SK-N-SH (cell line): ENCODE results near the gene ZSCAN22. TPM values are rescaled to one million over a fixed set of nuclear protein-coding genes. Genes with fewer than 3 reads are reported as not detected.

Experiments
- CTCF ChIA-PET: fragments of 300-600, 350-600 bp; formaldehyde crosslinking; extraction: SDS; loops from one replicate; lab custom pipeline; 2021; lab: Yijun Ruan, JAX
- POLR2A ChIA-PET: fragments of 350-600 bp; sonication (Branson Sonifier 250); formaldehyde crosslinking; extraction: SDS; loops from one replicate; lab custom pipeline; 2020; ENCODE audit warnings: antibody characterized with exemption, inconsistent platforms; lab: Yijun Ruan, JAX
- DNase-seq: peaks from one replicate; pipeline ENCODE4 v3.0.0; 2012
- H2AFZ ChIP-seq: fragments of 200-600 bp; sonication (generic); 2 replicates; pipeline ENCODE4 v1.8.1; 2016; ENCODE audit warnings: antibody characterized with exemption, mild to moderate bottlenecking, low read depth
- H3F3A ChIP-seq: fragments of 200-600 bp; sonication (generic); replicated peaks from 2 replicates; pipeline ENCODE3; 2016; ENCODE audit warnings: antibody characterized with exemption, mild to moderate bottlenecking; ENCODE audit not compliant: insufficient read depth
- H3K27ac ChIP-seq, 2 experiments: fragments of 200-500 bp in 1 of 2; fragments of 200-600 bp in 1 of 2; sonication (Bioruptor generic) in 1 of 2; sonication (generic), shearing (Covaris generic) in 1 of 2; 2 replicates each; pipeline versions ENCODE4 v1.5.1 to v1.6.1; 2014 to 2016; ENCODE audit warnings: low read depth in 2 of 2, inconsistent platforms in 1 of 2, low read length in 1 of 2, mild to moderate bottlenecking in 1 of 2, mixed read lengths in 1 of 2
- H3K27me3 ChIP-seq: fragments of 200-600 bp; sonication (generic), shearing (Covaris generic); 2 replicates; pipeline ENCODE4 v1.6.1; 2016; ENCODE audit warnings: mixed run types; ENCODE audit not compliant: insufficient read depth
- H3K36me3 ChIP-seq, 2 experiments: fragments of 200-500 bp in 1 of 2; fragments of 200-600 bp in 1 of 2; sonication (Bioruptor generic) in 1 of 2; sonication (generic) in 1 of 2; replicated peaks in 1 of 2; 2 replicates each; pipeline versions ENCODE3 to v1.5.1; 2014 to 2016; ENCODE audit warnings: low read length in 1 of 2, mild to moderate bottlenecking in 1 of 2; ENCODE audit not compliant: insufficient read depth in 2 of 2, control insufficient read depth in 1 of 2
- H3K4me1 ChIP-seq, 2 experiments: fragments of 200-500 bp in 1 of 2; fragments of 200-600 bp in 1 of 2; sonication (Bioruptor generic) in 1 of 2; sonication (generic), shearing (Covaris generic) in 1 of 2; 2 replicates each; pipeline versions ENCODE4 v1.5.1 to v1.6.1; 2014 to 2016; ENCODE audit warnings: low read depth in 1 of 2, low read length in 1 of 2, mixed run types in 1 of 2; ENCODE audit not compliant: insufficient read depth in 2 of 2, control insufficient read depth in 1 of 2
- H3K4me2 ChIP-seq: fragments of 200-600 bp; sonication (generic), shearing (Covaris generic); 2 replicates; pipeline ENCODE4 v1.6.1; 2017; ENCODE audit warnings: mixed run types
- H3K4me3 ChIP-seq, 2 experiments: fragments of 200-500 bp in 1 of 2; fragments of 200-600 bp in 1 of 2; sonication (Bioruptor generic) in 1 of 2; sonication (generic), shearing (Covaris generic) in 1 of 2; 2 replicates each; pipeline versions ENCODE4 v1.5.1 to v1.8.1; 2014 to 2016; ENCODE audit warnings: low read depth in 2 of 2, inconsistent platforms in 1 of 2, low read length in 1 of 2, mild to moderate bottlenecking in 1 of 2, mixed read lengths in 1 of 2, moderate library complexity in 1 of 2
- H3K79me2 ChIP-seq: fragments of 200-600 bp; sonication (generic); 2 replicates; pipeline ENCODE4 v1.8.1; 2017; ENCODE audit warnings: mild to moderate bottlenecking; ENCODE audit not compliant: insufficient read depth
- H3K9ac ChIP-seq: fragments of 200-600 bp; sonication (generic); 2 replicates; pipeline ENCODE4 v1.6.1; 2017; ENCODE audit warnings: mixed run types
- H3K9me2 ChIP-seq: fragments of 200-600 bp; sonication (generic); 2 replicates; pipeline ENCODE4 v1.6.1; 2017; ENCODE audit warnings: mixed run types
- H3K9me3 ChIP-seq: fragments of 200-600 bp; sonication (generic); 2 replicates; pipeline ENCODE4 v1.6.1; 2017; ENCODE audit warnings: mixed run types, mild to moderate bottlenecking, moderate library complexity
- H4K20me1 ChIP-seq: fragments of 200-600 bp; sonication (generic); 2 replicates; pipeline ENCODE4 v1.6.1; 2017; ENCODE audit warnings: mild to moderate bottlenecking, mixed run types; ENCODE audit not compliant: insufficient read depth
- CHD2 ChIP-seq: fragments of 150-350 bp; IDR thresholded peaks from 2 replicates; pipeline ENCODE4 v1.6.1; 2018; ENCODE audit warnings: low read length; ENCODE audit not compliant: partially characterized antibody
- EP300 ChIP-seq, 2 experiments: IDR thresholded peaks; 2 replicates each; pipeline versions ENCODE4 v1.4.0 to v1.6.1; 2012; ENCODE audit warnings: borderline replicate concordance in 1 of 2, low read depth in 1 of 2, low read length in 1 of 2
- FOXJ3 ChIP-seq: sonication (generic); formaldehyde crosslinking; IDR thresholded peaks from 2 replicates; pipeline ENCODE4 v1.5.1; 2020; ENCODE audit warnings: mild to moderate bottlenecking, missing genetic modification reagents
- GABPA ChIP-seq: IDR thresholded peaks from 2 replicates; pipeline ENCODE4 v1.4.0; 2012; ENCODE audit warnings: low read depth, mild to moderate bottlenecking
- GATA2 ChIP-seq: sonication (generic); formaldehyde crosslinking; IDR thresholded peaks from 2 replicates; pipeline ENCODE4 v1.5.0; 2020; ENCODE audit warnings: mild to moderate bottlenecking, missing genetic modification reagents
- NRF1 ChIP-seq: IDR thresholded peaks from 2 replicates; pipeline ENCODE4 v1.6.1; 2012; ENCODE audit warnings: low read depth, mild to moderate bottlenecking, low read length
- POLR2AphosphoS5 ChIP-seq: IDR thresholded peaks from 2 replicates; pipeline ENCODE4 v1.6.1; 2012; ENCODE audit warnings: low read depth, low read length
- RAD21 ChIP-seq: IDR thresholded peaks from 2 replicates; pipeline ENCODE4 v1.6.1; 2012; ENCODE audit warnings: mild to moderate bottlenecking, low read length
- RXRA ChIP-seq: IDR thresholded peaks from 2 replicates; pipeline ENCODE4 v1.4.0; 2012; ENCODE audit warnings: low read depth, mild to moderate bottlenecking, borderline replicate concordance
- TAF1 ChIP-seq: IDR thresholded peaks from 2 replicates; pipeline ENCODE4 v1.6.1; 2012; ENCODE audit warnings: low read depth, mild to moderate bottlenecking, low read length, moderate library complexity, borderline replicate concordance
- TEAD4 ChIP-seq: IDR thresholded peaks from 2 replicates; pipeline ENCODE4 v1.4.0; 2012; ENCODE audit warnings: mild to moderate bottlenecking, borderline replicate concordance; ENCODE audit not compliant: insufficient read depth
- YY1 ChIP-seq: IDR thresholded peaks from 2 replicates; pipeline ENCODE4 v1.4.0; 2012; ENCODE audit warnings: low read depth, mild to moderate bottlenecking
- WGBS: methylation state at CpG from one replicate; pipeline ENCODE4 v1.1.6; 2017; ENCODE audit warnings: low lambda C conversion rate; 5-methylcytosine and 5-hydroxymethylcytosine counted together
- polyA plus RNA-seq, 3 experiments: library from polyadenylated mRNA; depleted of rRNA; stranded (reverse); fragments of >200 nt; gene quantifications; 2 replicates each; pipeline ENCODE4 v1.2.3, GENCODE V29; 2012
- TF ChIP-seq, protein P1 (sequence below): fragments of 150-350 bp; IDR thresholded peaks from 2 replicates; pipeline ENCODE4 v1.6.1; 2017; ENCODE audit warnings: antibody characterized with exemption, low read length, low read depth, borderline replicate concordance
- TF ChIP-seq, protein P2 (sequence below): IDR thresholded peaks from 2 replicates; pipeline ENCODE4 v1.4.0; 2012; ENCODE audit warnings: low read depth, borderline replicate concordance
- TF ChIP-seq, protein P3 (sequence below): IDR thresholded peaks from 2 replicates; pipeline ENCODE4 v1.6.1; 2012; ENCODE audit warnings: mild to moderate bottlenecking, low read depth, low read length, moderate library complexity

ZSCAN22 gene
- polyA plus RNA-seq, 1 of the 3 experiments (the other 2 are of a cell fraction), result 2.3 TPM

GRCh38 chr19:58338336-58338735, 11.5 kb downstream of the ZSCAN22 start:
- H3K4me3 ChIP-seq, result no peak overlapping the region
- WGBS, result 97% methylated on average over 8 of the region's 11 CpGs
- no peaks in the 10 kb centered on the region for H4K20me1 ChIP-seq
- H3K4me2 ChIP-seq, result no peak overlapping the region
- H3K36me3 ChIP-seq, result peaks cover 24 to 52% of the 10 kb centered on the region in 2 experiments
- H3K79me2 ChIP-seq, result peaks cover 14% of the 10 kb centered on the region; the same call in 1 of the 2 replicates
- H3F3A ChIP-seq, result no peaks in the 10 kb centered on the region
- POLR2A ChIA-PET, result no interaction called here
- no peak overlapping the region for H3K9ac ChIP-seq
- H3K9me2 ChIP-seq, result no peaks in the 10 kb centered on the region
- CTCF ChIA-PET, result no interaction called here
- H3K27ac ChIP-seq, result no peak overlapping the region
- no peaks in the 10 kb centered on the region for H3K4me1 ChIP-seq
- TF ChIP-seq GATA2 (CRISPR knock-in tag), result no peak
- TF ChIP-seq, protein P1, sequence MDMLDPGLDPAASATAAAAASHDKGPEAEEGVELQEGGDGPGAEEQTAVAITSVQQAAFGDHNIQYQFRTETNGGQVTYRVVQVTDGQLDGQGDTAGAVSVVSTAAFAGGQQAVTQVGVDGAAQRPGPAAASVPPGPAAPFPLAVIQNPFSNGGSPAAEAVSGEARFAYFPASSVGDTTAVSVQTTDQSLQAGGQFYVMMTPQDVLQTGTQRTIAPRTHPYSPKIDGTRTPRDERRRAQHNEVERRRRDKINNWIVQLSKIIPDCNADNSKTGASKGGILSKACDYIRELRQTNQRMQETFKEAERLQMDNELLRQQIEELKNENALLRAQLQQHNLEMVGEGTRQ, result no peak
- TF ChIP-seq EP300 (IDR thresholded peaks at IDR 0.05; ENCODE audit: borderline replicate concordance in 1 of 2, low read depth in 1 of 2, low read length in 1 of 2), result no peak
- TF ChIP-seq YY1, result no peak
- TF ChIP-seq GABPA, result no peak
- no peak for TF ChIP-seq RXRA
- no peak for TF ChIP-seq TEAD4
- no peak for TF ChIP-seq CHD2
- TF ChIP-seq POLR2AphosphoS5, result no peak
- no peak for TF ChIP-seq FOXJ3 (CRISPR knock-in tag)
- TF ChIP-seq, protein P2, sequence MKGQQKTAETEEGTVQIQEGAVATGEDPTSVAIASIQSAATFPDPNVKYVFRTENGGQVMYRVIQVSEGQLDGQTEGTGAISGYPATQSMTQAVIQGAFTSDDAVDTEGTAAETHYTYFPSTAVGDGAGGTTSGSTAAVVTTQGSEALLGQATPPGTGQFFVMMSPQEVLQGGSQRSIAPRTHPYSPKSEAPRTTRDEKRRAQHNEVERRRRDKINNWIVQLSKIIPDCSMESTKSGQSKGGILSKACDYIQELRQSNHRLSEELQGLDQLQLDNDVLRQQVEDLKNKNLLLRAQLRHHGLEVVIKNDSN, result no peak
- no peak for DNase-seq
- no peaks in the 10 kb centered on the region for H3K27me3 ChIP-seq
- H3K9me3 ChIP-seq, result no peaks in the 10 kb centered on the region
- no peak overlapping the region for H2AFZ ChIP-seq

DNA sequence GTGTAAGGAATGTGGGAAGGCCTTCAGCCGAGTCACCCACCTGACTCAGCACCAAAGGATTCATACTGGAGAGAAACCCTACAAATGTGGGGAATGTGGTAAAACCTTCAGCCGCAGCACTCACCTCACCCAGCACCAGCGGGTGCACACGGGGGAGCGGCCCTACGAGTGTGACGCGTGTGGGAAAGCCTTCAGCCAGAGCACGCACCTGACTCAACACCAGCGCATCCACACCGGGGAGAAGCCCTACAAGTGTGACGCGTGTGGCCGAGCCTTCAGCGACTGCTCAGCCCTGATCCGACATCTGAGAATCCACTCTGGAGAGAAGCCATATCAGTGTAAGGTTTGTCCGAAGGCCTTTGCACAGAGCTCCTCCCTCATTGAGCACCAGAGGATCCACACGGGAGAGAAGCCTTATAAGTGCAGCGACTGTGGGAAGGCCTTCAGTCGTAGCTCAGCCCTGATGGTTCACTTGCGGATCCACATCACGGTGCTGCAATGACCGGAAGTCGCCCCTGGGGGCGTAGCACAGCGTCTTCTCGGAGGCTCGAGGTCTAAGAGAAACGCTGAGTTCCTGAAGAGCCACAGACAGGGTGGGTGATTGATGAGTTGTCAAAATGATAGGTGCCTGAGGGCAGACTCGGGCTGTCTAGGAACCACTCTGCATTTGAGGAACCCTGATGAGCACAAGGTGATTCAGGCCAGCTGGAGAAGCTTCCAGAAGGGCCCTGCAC, 12.2 kb downstream of the ZSCAN22 start:
- Histone ChIP-seq H3K9me3 (no peaks in the 10 kb centered on the region), H3K4me2 (no peak overlapping the region), H3K9me2 (no peaks in the 10 kb centered on the region), H3K27ac (no peak overlapping the region), H3K4me3 (no peak overlapping the region), H3K36me3 (peaks cover 24 to 52% of the 10 kb centered on the region in 2 experiments), H2AFZ (no peak overlapping the region), H3K4me1 (no peaks in the 10 kb centered on the region), H3K27me3 (no peaks in the 10 kb centered on the region), H3K9ac (no peak overlapping the region), H3K79me2 (peaks cover 16% of the 10 kb centered on the region; the same call in 1 of the 2 replicates), H3F3A (no peaks in the 10 kb centered on the region), H4K20me1 (no peaks in the 10 kb centered on the region)
- POLR2A ChIA-PET, result no interaction called here
- no peak for DNase-seq
- 81% methylated on average over 15 of the region's 30 CpGs for WGBS
- TF ChIP-seq NRF1 (no peak), RAD21 (no peak), TAF1 (no peak)
- TF ChIP-seq, protein P3, sequence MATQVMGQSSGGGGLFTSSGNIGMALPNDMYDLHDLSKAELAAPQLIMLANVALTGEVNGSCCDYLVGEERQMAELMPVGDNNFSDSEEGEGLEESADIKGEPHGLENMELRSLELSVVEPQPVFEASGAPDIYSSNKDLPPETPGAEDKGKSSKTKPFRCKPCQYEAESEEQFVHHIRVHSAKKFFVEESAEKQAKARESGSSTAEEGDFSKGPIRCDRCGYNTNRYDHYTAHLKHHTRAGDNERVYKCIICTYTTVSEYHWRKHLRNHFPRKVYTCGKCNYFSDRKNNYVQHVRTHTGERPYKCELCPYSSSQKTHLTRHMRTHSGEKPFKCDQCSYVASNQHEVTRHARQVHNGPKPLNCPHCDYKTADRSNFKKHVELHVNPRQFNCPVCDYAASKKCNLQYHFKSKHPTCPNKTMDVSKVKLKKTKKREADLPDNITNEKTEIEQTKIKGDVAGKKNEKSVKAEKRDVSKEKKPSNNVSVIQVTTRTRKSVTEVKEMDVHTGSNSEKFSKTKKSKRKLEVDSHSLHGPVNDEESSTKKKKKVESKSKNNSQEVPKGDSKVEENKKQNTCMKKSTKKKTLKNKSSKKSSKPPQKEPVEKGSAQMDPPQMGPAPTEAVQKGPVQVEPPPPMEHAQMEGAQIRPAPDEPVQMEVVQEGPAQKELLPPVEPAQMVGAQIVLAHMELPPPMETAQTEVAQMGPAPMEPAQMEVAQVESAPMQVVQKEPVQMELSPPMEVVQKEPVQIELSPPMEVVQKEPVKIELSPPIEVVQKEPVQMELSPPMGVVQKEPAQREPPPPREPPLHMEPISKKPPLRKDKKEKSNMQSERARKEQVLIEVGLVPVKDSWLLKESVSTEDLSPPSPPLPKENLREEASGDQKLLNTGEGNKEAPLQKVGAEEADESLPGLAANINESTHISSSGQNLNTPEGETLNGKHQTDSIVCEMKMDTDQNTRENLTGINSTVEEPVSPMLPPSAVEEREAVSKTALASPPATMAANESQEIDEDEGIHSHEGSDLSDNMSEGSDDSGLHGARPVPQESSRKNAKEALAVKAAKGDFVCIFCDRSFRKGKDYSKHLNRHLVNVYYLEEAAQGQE, result no peak
- CTCF ChIA-PET, result interaction anchor here (1.0 kb wide), 1 partner anchor 9 kb away, joined by 3 read pairs; no protein-coding TSS in a partner anchor
